IMR-90 (cell line): ENCODE results near the gene ANKRD63. TPM values are rescaled to one million over a fixed set of nuclear protein-coding genes. Genes with fewer than 3 reads are reported as not detected.

Experiments used
- polyA plus RNA-seq, 3 experiments: library from polyadenylated mRNA; depleted of rRNA; stranded (reverse); fragments of >200 nt; gene quantifications; 2 replicates each; pipeline ENCODE4 v1.2.3, GENCODE V29; 2012; ENCODE audit warnings: low replicate concordance in 1 of 3
- total RNA-seq: library from RNA; depleted of rRNA; stranded (reverse); fragments of >200 nt; gene quantifications from 2 replicates; pipeline ENCODE4 v1.2.3, GENCODE V29; 2012
- TF ChIP-seq, protein P1 (sequence below): conservative IDR thresholded peaks from 2 replicates; pipeline ENCODE4 v1.5.1; 2012; ENCODE audit warnings: mild to moderate bottlenecking, low read depth, low read length, improper control_type of control experiment

Gene ANKRD63
- total and polyA plus RNA-seq, 2 of the 4 experiments (the other 2 are of a cell fraction) = not detected

DNA sequence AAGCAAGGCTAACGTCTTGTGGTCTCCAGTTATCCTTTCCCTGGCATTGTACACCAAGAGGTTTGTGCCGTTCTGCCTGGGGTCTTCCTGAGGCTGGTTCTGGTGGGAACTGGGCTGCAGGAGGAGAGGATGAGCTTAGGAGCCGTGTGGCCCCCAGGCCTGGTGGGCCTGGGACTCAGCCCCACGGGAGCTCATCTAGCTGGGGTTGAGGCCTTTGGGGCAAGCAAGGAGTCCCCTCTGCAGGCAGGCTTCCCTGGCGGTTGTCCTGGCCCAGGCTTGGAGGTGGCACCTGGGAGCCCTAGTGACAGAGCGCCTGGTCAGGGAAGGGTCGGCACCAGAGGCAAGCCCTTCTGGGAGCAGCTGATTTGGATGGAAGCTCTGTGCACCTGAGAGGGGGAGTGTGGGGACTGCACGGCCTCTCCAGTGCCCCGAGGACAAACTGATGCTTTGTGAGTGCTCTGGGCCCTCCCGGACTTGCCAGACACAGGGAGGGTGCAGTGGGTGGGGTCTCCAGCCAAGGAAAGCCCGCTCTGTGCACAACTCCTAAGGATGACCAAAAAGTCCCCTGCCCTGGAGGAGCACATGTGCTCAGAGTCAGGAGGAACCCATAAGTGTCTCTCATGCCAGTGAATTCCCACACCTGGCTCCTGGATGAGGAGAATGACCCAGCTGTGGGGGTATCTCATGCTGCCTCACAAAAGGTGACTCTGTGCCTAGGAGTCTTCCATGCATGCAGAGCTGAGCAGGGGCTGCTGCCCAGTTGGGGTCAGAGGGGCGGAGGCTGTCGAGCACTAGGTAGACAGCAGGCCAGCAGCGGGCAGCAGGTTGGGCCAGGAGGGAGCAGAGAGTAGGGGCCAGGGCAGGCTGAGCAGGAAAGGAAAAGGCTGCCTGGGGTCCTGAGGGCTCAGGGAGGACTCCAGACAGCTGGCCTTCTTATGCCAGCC is 41.3 kb downstream of the ANKRD63 start (continued):
- TF ChIP-seq, protein P1, sequence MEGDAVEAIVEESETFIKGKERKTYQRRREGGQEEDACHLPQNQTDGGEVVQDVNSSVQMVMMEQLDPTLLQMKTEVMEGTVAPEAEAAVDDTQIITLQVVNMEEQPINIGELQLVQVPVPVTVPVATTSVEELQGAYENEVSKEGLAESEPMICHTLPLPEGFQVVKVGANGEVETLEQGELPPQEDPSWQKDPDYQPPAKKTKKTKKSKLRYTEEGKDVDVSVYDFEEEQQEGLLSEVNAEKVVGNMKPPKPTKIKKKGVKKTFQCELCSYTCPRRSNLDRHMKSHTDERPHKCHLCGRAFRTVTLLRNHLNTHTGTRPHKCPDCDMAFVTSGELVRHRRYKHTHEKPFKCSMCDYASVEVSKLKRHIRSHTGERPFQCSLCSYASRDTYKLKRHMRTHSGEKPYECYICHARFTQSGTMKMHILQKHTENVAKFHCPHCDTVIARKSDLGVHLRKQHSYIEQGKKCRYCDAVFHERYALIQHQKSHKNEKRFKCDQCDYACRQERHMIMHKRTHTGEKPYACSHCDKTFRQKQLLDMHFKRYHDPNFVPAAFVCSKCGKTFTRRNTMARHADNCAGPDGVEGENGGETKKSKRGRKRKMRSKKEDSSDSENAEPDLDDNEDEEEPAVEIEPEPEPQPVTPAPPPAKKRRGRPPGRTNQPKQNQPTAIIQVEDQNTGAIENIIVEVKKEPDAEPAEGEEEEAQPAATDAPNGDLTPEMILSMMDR = no peak
